HG02973 (cell line): Measurements from ENCODE around the gene RBMY1A1.
A peak's percentile ranks its signal among the peaks of the same experiment; 100 is the strongest.
"Not testable (repeated sequence)": the region's sequence is repeated elsewhere in the genome, so short reads cannot be mapped to it uniquely, and the experiment has no call there.

ENCODE experiments used
- ATAC-seq: cut with Tn5 transposase; IDR thresholded peaks from one replicate; pipeline ENCODE4 v1.9.1; 2021; ENCODE audit warnings: moderate library complexity; ENCODE audit not compliant: unreplicated experiment

RBMY1A1 gene

DNA sequence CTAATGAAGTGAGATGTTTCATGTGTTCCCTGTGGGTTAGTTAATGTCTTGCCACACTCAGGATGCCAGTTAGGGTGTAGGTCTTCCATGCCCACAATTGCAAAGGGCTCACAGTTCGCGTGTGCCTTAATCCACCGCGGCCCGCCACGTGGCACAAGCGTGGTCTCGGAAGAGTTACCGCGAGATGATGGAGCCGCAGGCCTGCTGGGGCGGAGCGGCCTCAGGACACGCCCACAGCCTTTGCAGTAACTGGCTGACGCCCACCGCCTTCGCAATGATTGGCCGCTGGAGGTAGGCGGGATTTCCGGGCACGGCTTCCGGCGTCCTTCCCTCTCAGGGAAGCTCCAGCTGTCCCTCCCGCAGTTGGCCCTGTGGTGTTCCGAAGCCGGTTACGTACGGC, at the start of gene RBMY1A1:
RBMY1A1 (plus strand) TSS at position 301 of the 400 bp plus-strand sequence. CDS start 2,013 bp downstream, outside the sequence.
- not testable (repeated sequence) for ATAC-seq

- ATAC-seq, result not testable (repeated sequence)
Measured at GRCh38 chrY:21511038-21511437, 23.6 kb upstream of the RBMY1A1 start, which contains the start of gene RBMY1B. Gene RBMY1B, plus strand, starts transcription at chrY:21511338. Its CDS starts 2,013 bp downstream, at chrY:21513351.

GRCh38 chrY:21559316-21559984, 24.8 kb downstream of the RBMY1A1 start:
- ATAC-seq, result peak; percentile 91

- no peak for ATAC-seq
Measured at GRCh38 chrY:21585449-21585848, 50.8 kb downstream of the RBMY1A1 start.

DNA sequence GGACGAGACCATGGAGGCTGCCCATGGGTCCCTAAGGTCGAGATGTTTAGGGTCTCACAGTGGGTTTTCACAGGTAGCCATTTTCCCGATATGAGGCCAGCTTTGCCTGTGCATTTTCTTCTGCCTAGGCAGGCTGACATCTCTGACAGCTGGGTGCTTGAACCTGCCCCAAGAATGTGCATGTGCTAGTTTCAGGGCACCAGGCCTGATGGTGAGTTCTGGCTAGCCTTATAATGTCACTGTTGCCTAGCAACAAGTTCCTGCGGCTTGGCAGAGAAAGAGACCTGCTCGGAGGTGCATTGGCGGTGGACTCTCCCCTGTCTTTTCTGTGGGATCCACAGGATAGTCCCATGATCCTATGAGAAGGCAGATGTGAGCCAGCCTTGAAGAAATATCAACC, 51.8 kb downstream of the RBMY1A1 start:
- ATAC-seq, result not testable (repeated sequence)

DNA sequence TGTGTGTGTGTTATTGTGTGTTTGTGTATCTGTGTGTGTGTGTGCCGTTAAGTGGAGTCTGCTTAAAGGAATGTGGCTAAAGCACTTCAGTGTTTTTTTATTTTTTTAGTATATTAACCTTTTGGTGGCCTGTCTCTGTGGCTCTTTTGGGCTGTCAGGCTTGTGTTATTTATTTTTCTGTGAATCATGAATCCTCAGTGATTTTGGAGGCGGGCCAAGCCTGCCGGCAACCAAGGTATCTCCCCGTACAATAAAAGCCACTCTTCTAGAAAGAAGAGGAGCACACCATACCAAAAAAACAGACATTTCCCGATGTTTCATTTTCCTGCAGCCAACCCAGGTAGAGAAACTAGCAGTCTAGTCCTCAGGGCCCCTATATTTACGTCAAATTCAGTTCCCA, 57.4 kb downstream of the RBMY1A1 start:
- ATAC-seq, result no peak

GRCh38 chrY:21596287-21596686, 61.6 kb downstream of the RBMY1A1 start:
- not testable (repeated sequence) for ATAC-seq
